ENCODE results near the gene MINDY3.
"Not testable (repeated sequence)": the region's sequence is repeated elsewhere in the genome, so short reads cannot be mapped to it uniquely, and the experiment has no call there.

The MINDY3 gene

DNA sequence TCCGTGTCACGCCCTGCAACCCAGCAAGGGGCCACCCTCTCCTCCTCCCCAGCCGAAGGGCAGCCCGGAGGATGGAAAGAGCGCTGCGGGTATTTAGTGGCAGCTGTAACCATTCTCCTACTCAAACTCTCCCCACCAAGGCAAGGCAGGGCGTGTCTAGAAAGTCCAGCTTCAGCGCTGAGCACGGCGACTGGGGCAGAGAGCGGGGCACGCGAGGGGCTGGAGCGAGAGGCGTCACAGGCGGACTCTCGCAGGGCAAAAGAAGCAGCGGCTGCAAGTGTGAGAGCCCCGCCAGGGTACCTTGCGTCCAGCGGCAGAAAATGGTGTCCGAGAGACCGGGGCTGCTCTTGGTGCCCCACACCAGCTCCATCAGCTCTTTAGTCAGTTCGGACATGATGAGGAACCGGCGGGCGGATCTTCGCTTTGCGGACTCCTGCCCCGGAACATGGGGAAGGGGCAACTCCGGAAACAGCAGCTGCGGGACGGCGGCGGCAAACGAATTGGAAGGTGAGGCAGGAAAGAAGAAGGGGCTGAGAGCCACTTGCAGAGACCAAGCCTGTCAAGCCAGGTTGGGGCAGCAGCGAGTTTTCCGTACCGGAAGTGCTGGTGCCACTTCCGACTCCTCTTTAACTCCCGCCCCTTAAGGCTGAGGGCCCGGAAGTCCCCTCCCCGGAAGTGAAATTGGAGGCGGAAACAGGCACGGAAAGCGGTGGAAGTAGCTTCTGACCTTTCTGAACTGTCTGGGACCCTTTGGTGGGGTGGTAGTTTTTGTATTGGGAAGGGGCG is at the start of gene MINDY3:
MINDY3 (minus strand) TSS at position 602 of the 786 bp plus-strand sequence; CDS start at position 394, 208 bp downstream.
- no peak for FAIRE-seq

DNA sequence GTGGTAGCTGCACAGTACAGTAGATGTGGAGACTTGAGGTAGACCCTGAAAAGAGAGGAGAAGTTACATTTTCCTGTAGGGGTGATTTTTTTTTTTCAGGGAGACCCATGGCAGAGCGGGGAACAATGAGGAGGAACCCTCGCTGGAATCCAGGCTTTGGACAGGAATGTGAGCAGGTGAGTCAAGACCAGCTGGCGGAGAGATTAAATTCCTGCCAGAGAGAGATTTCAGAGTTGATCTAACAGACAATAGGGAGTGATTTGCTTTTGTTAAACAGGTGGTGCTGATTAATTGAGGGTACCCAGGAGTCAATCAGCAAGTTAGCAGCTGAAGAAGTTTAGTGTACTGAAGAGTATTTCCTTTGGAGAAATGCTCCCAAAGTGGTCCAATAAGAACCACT is 41.6 kb upstream of the MINDY3 start:
- no peak for FAIRE-seq

DNA sequence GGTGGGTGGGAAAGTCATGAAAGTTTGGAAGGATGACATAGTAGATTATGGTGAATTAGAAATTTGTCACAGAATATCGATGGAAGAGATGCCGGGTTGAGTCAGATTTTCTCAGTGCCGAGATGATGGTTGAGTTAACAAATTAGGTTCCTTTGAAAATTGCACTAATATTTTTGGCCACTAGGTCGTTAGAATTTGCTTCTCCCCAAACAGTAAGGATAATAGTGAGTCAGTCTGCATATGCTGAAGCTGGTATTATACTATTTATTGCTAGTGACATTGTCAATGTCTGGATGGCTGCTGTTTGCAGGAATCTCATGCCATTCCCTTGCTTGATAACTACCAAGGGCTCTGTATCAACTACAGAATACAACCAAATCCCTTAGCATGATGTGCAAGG is 37.7 kb upstream of the MINDY3 start:
- FAIRE-seq: no peak

DNA sequence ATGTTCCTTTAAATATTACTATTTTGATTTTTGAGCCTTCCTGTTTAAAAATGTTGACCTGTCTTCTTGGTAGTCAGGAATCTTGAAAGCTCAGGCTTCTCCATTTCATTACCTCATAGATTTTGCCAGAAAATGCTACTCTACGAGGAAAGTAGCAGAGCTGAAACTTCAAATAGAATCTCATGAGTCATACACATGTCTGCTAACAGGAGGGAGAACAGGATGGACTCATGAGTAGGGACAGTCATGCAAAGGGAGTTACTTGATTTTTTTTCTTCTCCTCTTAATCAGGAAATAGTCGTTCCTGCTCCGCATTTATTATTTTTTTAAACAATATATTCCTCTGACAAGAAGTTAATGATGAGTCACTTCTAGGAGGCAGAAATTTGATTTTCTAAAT is 37.0 kb upstream of the MINDY3 start:
- FAIRE-seq: no peak

DNA sequence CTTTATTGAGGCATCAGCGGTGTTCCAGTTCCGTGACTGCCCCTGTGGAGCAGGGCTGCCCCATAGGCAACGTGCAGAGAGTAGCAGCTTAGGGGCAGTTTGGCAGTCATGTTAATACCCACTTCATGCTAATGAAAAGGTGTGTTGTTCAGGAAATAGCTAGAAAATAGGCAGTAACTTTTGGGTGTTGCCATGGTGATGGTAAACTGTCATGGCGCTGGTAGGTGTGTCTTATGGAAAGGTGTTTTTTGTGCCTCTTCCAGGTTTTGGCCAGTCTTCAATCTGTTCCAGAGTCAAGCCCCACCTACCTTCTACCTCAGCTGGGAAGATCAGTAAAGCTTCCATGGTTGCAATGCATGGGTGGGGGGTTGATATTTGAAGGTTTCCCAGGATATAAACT is 36.3 kb upstream of the MINDY3 start:
- FAIRE-seq: no peak

DNA sequence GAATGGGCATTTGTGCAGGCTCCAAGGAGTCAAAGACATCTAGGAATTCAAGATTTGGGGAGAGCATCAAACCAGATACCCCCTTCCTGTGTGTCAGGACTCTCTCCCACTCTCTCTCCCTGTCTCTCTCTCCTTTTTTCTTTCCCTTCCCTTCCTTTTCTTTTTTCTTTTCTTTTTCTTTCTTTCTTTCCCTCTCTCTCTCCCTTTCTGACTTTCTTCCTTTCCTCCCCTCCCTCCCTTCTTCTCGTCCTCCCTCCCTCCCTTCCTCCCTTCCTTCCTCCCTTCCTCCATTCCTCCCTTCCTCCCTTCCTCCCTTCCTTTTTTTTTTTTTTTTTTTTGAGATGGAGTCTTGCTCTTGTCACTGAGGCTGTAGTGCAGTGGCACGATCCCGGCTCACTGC is 24.1 kb upstream of the MINDY3 start:
- no peak for FAIRE-seq

DNA sequence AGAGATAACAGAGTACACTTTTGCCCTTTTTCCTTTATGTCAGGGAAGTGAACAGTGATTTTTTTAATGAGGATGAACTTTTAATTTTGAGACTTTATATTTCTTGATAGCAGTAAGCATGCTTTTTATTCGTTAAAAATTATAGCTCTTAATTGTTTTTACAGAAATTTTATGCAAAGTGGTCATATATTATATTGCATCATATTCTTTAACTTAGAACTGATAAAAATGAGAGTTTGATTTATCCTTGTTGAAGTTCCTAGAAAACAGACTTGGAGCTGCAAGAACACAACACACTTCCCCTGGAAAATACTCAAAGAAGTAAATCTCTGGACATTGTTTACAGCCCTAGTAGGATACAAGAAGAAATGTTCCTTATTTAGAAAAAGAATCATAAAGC is 21.2 kb upstream of the MINDY3 start:
- FAIRE-seq: no peak

DNA sequence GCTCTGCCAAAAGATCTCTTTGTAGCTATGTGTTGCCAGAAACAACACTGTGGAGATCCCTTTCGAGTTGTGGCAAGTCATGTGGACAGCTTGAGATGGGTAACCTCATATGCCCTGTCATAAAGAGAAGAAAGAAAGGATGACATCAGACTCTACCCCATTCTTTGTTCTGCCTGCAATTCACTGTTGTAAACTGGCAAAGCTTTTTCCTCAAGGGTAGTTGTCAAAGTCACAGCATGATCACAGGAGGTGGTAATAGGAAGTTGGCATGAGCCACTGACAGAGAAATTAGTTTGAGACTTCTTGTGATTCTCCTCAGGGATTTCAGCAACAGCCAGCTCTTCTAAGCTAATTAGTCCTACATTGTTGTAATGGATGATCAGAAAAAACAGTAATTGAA is 19.4 kb upstream of the MINDY3 start:
- FAIRE-seq: no peak

DNA sequence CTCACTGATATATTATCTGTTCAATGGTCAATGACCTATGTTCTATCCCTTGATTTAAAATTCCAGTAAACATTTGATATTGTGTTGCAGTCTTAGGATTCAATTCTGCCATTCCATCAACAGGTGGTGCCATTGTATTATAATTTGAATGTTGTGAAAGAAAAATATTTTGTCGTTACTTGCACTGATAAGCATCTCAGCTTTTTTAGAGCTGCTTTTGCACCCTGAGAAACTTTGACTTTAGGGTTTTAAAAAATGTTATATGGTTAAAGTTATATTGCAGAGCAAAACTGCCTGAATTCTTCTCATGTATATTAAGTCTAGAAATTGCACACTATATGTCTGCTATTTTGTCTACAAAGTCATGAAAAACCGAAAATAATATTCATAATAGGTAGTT is 18.8 kb upstream of the MINDY3 start:
- no peak for FAIRE-seq

DNA sequence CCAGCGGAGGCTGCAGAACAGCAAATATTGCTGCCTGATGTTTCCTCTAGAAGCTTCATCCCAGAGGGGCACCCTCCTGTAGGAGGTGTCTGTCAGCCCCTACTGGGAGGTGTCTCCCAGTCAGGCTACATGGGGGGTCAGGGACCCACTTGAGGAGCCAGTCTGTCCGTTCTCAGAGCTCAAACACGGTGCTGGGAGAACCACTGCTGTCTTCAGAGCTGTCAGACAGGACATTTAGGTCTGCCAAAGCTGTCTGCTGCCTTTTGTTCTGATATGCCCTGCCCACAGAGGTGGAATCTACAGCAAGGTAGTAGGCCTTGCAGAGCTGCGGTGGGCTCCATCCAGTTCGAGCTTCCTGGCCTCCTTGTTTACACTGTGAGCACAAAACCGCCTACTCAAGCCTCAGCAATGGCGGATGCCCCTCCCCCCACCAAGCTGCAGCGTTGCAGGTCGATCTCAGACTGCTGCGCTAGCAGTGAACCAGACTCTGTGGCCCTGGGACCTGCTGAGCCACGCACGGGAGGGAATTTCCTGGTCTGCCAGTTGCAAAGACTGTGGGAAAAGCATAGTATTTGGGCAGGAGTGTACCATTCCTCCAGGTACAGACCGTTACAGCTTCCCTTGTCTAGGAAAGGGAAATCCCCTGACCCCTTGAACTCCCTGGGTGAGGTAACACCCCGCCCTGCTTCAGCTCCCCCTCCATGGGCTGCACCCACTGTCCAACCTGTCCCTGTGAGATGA is 17.7 kb upstream of the MINDY3 start:
- FAIRE-seq: no peak

DNA sequence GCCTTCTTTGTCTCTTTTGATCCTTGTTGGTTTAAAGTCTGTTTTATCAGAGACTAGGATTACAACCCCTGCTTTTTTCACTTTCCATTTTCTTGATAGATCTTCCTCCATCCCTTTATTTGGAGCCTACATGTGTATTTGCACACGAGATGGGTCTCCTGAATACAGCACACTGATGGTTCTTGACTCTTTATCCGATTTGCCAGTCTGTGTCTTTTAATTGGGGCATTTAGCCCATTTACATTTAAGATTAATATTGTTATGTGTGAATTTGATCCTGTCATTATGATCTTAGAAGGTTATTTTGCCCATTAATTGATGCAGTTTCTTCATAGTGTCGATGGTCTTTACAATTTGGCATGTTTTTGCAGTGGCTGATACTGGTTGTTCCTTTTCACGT is 16.0 kb upstream of the MINDY3 start:
- FAIRE-seq: not testable (repeated sequence)

DNA sequence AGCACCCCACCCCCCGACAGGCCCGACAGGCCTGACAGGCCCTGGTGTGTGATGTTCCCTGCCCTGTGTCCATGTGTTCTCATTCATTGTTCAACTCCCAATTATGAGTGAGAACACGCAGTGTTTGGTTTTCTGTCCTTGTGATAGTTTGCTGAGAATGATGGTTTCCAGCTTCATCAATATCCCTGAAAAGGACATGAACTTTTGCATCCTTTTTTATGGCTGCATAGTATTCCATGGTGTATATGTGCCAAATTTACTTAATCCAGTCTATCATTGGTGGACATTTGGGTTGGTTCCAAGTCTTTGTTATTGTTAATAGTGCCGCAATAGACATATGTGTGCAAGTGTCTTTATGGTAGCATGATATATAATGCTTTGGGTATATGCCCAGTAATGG is 12.3 kb upstream of the MINDY3 start:
- not testable (repeated sequence) for FAIRE-seq

DNA sequence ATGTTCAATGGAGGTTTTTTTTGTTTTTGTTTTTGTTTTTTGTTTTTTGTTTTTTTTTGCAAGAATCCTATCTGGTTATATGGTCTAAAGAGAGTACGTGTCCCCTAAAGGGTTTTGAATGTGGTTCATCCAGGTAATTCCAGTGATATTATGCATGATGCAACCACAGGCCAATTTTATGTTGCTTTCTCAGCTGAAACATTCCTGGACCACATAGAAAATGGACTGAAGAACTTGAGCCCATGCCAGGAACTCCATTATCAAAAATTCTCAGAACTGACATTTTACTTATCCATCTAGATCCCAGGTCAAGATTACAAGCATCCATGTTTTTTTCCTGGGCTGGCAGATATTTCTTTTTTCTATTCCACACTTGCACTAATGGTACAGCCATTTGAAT is 11.5 kb upstream of the MINDY3 start:
- no peak for FAIRE-seq

DNA sequence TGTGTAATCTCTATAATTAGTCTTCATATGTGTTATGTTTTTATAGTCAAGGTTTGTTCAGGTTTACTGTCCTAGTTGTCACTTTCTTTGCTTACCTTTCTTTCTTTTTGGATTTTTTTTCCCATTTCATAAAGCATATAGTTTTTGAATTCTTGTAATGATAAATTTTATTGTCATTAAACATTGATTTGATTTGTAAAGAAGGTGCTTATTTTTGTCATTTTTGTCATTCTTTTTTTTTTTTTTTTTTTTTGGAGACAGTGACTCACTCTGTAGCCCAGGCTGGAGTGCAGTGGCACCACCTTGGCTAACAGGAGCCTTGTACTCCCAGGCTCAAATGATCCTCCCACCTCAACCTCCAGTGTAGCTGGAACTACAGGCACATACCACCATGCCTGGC is 9.6 kb upstream of the MINDY3 start:
- FAIRE-seq: no peak

DNA sequence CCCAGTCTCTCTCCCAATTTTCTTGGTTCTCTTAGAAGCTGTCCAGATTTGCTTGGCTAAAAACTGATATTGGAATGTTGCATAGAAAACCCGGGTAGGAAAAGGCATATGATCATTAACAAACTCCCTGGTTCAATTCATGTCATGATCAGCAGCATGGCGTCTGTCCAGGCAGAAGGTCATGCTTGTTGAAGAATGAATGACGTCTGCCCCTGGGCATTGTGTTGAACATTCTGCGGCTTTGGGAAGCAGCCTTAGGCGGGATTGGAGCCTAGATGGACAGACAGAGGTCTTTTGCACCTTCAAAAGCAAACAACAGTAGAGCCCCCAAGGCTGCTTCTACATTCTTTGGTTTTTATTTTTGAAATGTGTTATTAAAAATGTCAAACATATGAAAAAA is 7.7 kb upstream of the MINDY3 start:
- FAIRE-seq: no peak

DNA sequence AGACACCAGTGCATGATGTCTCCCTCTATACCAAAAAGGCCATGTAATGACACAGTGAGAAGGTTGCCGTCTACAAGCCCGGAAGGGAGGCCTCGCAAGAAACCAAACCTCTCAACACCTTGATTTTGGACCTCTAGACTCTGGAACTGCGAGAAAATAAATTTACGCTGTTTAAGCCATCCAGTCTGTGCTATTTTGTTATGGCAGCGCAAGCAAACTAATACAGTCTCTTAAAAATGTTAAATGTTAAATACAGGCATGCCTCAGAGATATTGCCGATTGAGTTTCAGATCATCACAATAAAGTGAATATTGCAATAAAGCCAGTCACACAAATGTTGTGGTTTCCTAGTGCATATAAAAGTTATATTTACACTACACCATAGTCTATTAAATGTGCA is 5.0 kb upstream of the MINDY3 start:
- no peak for FAIRE-seq

DNA sequence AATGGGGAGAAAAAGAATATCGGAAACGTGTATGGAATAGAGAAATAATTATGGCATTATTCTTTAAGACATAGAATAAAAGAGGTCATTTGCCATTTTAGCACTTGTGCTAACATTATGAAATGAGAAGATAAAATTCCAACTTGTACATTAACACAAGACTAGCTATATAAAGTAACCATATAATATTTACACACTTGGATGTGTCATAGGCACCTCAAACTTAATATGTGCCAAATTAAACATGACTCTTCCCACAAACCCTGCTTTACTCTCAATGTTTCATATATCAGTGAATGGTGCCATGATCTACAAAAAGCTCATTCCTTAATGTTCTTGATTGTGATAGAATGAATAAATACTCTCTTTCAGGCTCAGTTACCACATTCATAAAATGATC is 4.1 kb upstream of the MINDY3 start:
- no peak for FAIRE-seq

DNA sequence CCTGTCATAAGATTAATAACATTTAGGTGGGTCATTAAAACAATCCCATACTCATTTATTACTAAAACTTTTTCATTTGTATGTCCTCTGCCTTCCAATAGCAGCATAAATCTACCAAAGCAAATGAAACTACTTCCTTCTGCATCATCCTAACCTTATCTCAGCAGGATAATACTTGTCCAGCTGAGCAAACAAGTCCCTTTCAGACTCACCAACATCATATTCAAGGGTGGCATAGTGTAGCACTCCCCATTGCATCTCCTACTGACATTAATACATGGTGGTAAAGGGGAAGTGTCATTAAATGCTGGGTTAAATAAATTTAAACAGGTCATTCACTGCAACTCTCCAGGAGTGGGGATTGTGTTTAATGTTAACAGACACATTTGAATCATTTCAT is 3.4 kb upstream of the MINDY3 start:
- no peak for FAIRE-seq

DNA sequence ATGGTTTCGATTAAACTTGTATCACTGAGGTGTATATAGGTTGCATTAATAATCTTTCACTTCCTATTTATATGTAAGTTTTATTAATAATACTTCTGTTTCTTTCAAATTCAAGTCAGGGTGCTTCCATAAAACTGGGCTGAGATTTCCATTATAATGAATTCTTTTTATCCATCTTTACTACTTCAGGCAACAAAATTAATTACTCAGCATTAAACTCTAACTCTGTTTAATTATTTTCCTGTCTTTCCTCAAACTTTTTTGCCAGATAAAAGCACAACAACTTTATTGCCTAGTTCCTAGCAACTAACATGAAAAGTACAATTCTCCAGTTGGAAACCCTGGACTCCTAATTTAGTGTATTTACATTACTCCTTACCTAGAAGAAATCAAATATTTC is 3.0 kb upstream of the MINDY3 start:
- FAIRE-seq: no peak

DNA sequence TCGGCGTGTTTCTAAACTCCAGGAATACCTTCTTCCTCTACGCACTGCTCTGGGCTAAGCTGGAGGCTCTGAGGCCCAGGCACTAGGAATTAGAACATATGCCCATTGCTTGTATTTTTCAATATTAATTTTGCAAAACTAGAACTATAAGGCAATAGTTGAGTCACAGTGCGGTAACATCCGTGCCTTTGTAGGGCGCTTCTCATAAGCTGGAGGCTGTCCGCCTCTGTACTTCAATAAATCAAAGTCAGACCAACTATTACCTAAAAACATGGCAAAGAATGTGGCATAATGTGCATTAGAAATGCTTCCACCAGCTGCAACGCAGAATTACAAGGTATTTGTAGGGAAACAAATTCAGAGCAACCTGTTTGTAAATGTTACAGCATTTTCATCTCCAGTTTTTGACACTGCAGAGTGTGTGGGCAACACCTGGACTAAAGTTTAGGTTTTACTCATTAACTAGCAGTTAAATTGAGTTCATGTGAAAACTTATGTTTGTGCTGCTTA is 440 bp upstream of the MINDY3 start:
- no peak for FAIRE-seq

DNA sequence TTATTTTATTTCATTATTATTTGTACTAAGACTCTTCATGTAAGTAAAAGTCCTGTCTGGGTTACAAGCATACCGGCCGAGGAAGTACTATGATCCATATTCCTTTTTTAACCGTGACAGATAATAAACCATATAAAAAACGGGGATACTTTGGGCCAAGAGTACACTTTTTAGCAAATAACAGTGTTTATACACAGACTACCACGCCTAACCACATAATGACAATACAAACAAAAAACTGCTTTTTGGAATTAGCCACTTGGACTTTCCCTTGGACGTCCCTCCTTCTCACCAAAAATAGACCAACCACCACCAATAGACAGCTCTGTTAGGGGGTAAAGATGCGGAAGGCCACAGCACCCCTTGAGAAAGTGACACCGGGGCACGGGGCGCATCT is 800 bp downstream of the MINDY3 start:
- no peak for FAIRE-seq

DNA sequence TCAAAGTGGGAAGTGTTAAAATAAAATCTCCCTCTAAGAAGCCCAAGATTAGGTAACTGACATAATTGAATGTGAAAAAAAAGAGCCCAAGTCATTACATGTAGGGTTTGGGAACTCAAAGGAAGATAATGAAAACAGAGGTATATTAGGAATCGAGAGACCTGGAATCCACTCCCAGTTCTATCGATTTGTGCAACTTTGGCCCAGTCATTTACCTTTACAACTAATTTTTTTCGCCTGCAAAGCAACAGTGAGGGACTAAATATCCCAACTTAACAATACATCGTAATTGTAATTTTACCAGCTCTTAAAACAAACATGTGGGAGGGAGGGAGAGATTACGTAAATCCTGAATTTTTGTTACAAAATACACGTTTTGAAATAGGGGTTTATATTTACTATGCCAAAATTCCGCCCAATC is 1.4 kb downstream of the MINDY3 start:
- FAIRE-seq: no peak

DNA sequence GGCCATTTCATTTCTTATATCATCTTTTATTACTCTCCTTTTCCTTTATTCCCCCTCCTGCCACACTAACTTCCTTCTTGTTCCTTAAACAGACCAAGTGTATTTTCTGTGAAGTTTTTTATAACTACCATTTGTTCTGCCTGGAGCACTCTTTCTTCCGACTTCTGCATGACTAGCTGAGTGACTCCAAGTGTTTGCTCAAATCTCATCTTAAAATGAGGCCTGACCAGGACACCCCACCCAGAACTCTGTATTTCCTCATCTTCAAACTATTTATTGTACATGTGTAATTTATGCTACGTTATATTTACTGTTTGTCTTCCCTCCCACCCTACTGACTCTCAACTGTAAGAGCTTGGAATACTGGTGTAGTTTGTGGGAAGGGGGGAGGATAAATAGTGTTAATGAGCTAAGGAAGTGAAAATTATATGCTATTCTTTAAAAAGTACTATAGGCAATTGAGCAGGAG is 3.2 kb downstream of the MINDY3 start:
- peak; percentile 5 for FAIRE-seq
